Measurements from ENCODE around the gene DUSP1. TPM values are rescaled to one million over a fixed set of nuclear protein-coding genes. Genes with fewer than 3 reads are reported as not detected.

Gene DUSP1
- total RNA-seq, 1 experiment from 2014 or later, result 16.6 TPM

DNA sequence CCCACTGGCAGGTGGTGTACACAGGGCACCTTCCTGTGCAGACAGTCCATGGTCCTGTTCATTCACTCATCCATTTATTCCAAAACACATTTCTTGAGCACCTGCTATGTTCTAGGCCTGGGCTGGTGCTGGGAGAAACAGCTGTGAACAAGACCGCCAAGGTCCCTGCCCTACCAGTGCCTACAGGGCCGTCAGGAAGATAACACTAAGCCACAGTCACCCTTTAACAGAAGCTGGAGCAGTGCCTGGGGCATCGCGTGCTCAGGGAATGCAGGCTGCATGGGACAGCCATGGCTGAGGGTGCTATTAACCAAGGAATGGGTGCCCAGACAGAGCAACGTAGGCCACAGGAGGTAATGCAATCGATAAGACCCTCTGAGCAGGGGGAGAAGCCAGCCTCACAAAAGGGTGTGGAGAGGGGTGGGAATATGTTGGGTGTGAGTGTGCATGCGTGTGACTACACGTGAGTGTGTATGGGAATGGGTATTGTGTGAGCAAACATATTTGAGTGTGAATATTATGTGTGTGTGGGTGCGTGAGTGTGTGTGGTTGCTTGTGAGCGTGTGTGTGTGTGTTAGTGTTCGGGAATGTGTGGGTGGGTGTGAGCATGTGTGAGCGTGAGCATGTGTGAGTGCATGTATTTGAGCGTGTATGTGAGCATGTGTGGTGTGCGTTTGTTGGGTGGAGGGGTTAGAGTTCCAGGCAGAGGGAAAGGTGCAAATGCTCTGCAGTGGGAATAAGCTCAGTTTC lies 19.1 kb downstream of the DUSP1 start (continued):
- no peak for TF ChIP-seq EZH2 (IDR thresholded peaks at IDR 0.05)

- ChIA-PET POLR2A (no interaction called here), CTCF (no interaction called here), RAD21 (ENCODE audit: low non-redundant PET in 1 of 2, low total read pairs in 2 of 2, uncharacterized antibody in 2 of 2, unreplicated experiment in 2 of 2) (no interaction called here)
- no peak for DNase-seq (ENCODE audit: low read depth, low spot score)
- intact Hi-C loops (cut with micrococcal nuclease), result no loop called here
- Histone ChIP-seq H2AFZ (ENCODE audit: low read depth, low read length, poor library complexity, severe bottlenecking) (no peak overlapping the region), H3K4me2 (ENCODE audit: low read length) (no peak overlapping the region), H3K9ac (ENCODE audit: low read length) (no peak overlapping the region), H4K20me1 (ENCODE audit: insufficient read depth) (no peaks in the 10 kb centered on the region), H3K9me2 (ENCODE audit: insufficient read depth) (no peaks in the 10 kb centered on the region), H3K27me3 (ENCODE audit: insufficient read depth, low read length) (no peaks in the 10 kb centered on the region), H3K79me2 (ENCODE audit: insufficient read depth, low read length) (no peaks in the 10 kb centered on the region), H3K36me3 (ENCODE audit: control insufficient read depth in 1 of 2, insufficient read depth in 2 of 2, low read length in 2 of 2) (no peaks in the 10 kb centered on the region), H3K4me1 (ENCODE audit: control insufficient read depth in 1 of 2, insufficient read depth in 2 of 2, low read length in 2 of 2) (no peaks in the 10 kb centered on the region), H3K27ac (ENCODE audit: low read depth, low read length) (no peak overlapping the region), H3K9me3 (ENCODE audit: control insufficient read depth in 1 of 2, insufficient read depth in 1 of 2, low read depth in 1 of 2, low read length in 2 of 2) (peaks cover 3 to 5% of the 10 kb centered on the region in 2 experiments; a peak in 1 of 4 replicates), H3K4me3 (replicated peaks in 1 of 2; ENCODE audit: low read depth in 1 of 2, low read length in 2 of 2) (no peak overlapping the region)
- no peak for ATAC-seq
- TF ChIP-seq ZFX (IDR thresholded peaks at IDR 0.05) (no peak), SRF (IDR thresholded peaks at IDR 0.05; ENCODE audit: low read depth) (no peak), EZH2 (IDR thresholded peaks at IDR 0.05) (no peak), POLR2A (IDR thresholded peaks at IDR 0.05; ENCODE audit: borderline replicate concordance, extremely low read depth, insufficient read depth, insufficient read length) (no peak), SIN3A (IDR thresholded peaks at IDR 0.05; ENCODE audit: low read depth) (no peak), EZH2phosphoT487 (IDR thresholded peaks at IDR 0.05; ENCODE audit: borderline replicate concordance) (no peak)
- TF ChIP-seq, protein P1, sequence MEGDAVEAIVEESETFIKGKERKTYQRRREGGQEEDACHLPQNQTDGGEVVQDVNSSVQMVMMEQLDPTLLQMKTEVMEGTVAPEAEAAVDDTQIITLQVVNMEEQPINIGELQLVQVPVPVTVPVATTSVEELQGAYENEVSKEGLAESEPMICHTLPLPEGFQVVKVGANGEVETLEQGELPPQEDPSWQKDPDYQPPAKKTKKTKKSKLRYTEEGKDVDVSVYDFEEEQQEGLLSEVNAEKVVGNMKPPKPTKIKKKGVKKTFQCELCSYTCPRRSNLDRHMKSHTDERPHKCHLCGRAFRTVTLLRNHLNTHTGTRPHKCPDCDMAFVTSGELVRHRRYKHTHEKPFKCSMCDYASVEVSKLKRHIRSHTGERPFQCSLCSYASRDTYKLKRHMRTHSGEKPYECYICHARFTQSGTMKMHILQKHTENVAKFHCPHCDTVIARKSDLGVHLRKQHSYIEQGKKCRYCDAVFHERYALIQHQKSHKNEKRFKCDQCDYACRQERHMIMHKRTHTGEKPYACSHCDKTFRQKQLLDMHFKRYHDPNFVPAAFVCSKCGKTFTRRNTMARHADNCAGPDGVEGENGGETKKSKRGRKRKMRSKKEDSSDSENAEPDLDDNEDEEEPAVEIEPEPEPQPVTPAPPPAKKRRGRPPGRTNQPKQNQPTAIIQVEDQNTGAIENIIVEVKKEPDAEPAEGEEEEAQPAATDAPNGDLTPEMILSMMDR (IDR thresholded peaks at IDR 0.05 in 2 of 3, conservative IDR thresholded peaks at IDR 0.05 in 1 of 3; ENCODE audit: borderline replicate concordance in 1 of 3, insufficient read depth in 1 of 3, low read depth in 2 of 3, low read length in 2 of 3), result no peak
- BruUV-seq (replicated peaks), result no TSS peak
Observed at GRCh38 chr5:172749881-172750633, 20.9 kb downstream of the DUSP1 start.

Data from HCT116 (cell line).